Sigmoid colon (tissue), 7 donors: ENCODE measurements around the gene ZIC1. TPM values are rescaled to one million over a fixed set of nuclear protein-coding genes. Genes with fewer than 3 reads are reported as not detected.

ENCODE experiments used
- DNase-seq: peaks from one replicate; pipeline ENCODE4 v3.0.0-alpha.2; 2019
- H3K27ac ChIP-seq, 4 donors: fragments of 200-600 bp; sonication (generic); one replicate each; pipeline ENCODE4 v1.5.1; 2016 to 2019; ENCODE audit warnings: mild to moderate bottlenecking in 1 of 4
- H3K27me3 ChIP-seq, 3 donors: fragments of 200-600 bp; sonication (generic); one replicate each; pipeline ENCODE4 v1.5.1; 2019; ENCODE audit warnings: mild to moderate bottlenecking in 1 of 3
- H3K36me3 ChIP-seq, 4 donors: fragments of 200-600 bp; sonication (generic); one replicate each; pipeline ENCODE4 v1.5.1; 2016 to 2019
- H3K4me1 ChIP-seq, 4 donors: fragments of 200-600 bp; sonication (generic); one replicate each; pipeline ENCODE4 v1.5.1; 2017 to 2019
- H3K4me3 ChIP-seq, 4 donors: fragments of 200-600 bp; sonication (generic); one replicate each; pipeline ENCODE4 v1.5.1; 2017 to 2019; ENCODE audit warnings: mild to moderate bottlenecking in 2 of 4, moderate library complexity in 1 of 4
- H3K9me3 ChIP-seq, 4 donors: fragments of 200-600 bp in 3 of 4; sonication (generic) in 3 of 4; one replicate each; pipeline versions ENCODE4 v1.5.1 to v1.6.1; 2013 to 2019
- EP300 ChIP-seq, 4 donors: sonication (generic); formaldehyde crosslinking; IDR thresholded peaks; one replicate each; pipeline ENCODE4 v1.6.1; 2017; ENCODE audit warnings: antibody characterized with exemption in 4 of 4
- POLR2A ChIP-seq, 2 donors: fragments of 450-650 bp; IDR thresholded peaks; one replicate each; pipeline ENCODE4 v1.6.1; 2016; ENCODE audit warnings: antibody characterized with exemption in 2 of 2, mild to moderate bottlenecking in 2 of 2, moderate library complexity in 2 of 2
- POLR2AphosphoS5 ChIP-seq, 4 donors: sonication (generic); formaldehyde crosslinking; IDR thresholded peaks; one replicate each; pipeline ENCODE4 v1.6.1; 2017; ENCODE audit warnings: antibody characterized with exemption in 4 of 4
- WGBS, 2 donors: extraction: QIAGEN DNeasy Blood & Tissue Kit; methylation state at CpG; one replicate each; pipeline ENCODE4 v1.1.7; 2013; 5-methylcytosine and 5-hydroxymethylcytosine counted together
- intact Hi-C: fragments of 100-400 bp; cut with DNase I; formaldehyde crosslinking; loops from one replicate; pipeline ENCODE4 v1.15.1; 2023
- polyA plus RNA-seq, 3 donors: library from polyadenylated mRNA; stranded (reverse); fragments of 200-250 nt; gene quantifications; one replicate each; pipeline ENCODE4 v1.2.3, GENCODE V29; 2013
- total RNA-seq, 4 donors: library from RNA; depleted of rRNA; stranded (reverse); fragments of >200 nt; gene quantifications; one replicate each; pipeline ENCODE4 v1.1.0, GENCODE V29; 2016
- TF ChIP-seq, protein P1 (sequence below), 4 experiments: fragments of 450-650 bp in 3 of 4; fragments of 200-600 bp in 1 of 4; IDR thresholded peaks; one replicate each; pipeline ENCODE4 v1.5.1; 2016 to 2019; ENCODE audit warnings: antibody characterized with exemption in 4 of 4, mild to moderate bottlenecking in 3 of 4, moderate library complexity in 2 of 4
- donor health status: healthy with polysubstance abuse.
- donor health status: Bipolar disorder and iron deficiency.
- donor health status: healthy.

Gene ZIC1
- total and polyA plus RNA-seq, 7 donors: not detected

DNA sequence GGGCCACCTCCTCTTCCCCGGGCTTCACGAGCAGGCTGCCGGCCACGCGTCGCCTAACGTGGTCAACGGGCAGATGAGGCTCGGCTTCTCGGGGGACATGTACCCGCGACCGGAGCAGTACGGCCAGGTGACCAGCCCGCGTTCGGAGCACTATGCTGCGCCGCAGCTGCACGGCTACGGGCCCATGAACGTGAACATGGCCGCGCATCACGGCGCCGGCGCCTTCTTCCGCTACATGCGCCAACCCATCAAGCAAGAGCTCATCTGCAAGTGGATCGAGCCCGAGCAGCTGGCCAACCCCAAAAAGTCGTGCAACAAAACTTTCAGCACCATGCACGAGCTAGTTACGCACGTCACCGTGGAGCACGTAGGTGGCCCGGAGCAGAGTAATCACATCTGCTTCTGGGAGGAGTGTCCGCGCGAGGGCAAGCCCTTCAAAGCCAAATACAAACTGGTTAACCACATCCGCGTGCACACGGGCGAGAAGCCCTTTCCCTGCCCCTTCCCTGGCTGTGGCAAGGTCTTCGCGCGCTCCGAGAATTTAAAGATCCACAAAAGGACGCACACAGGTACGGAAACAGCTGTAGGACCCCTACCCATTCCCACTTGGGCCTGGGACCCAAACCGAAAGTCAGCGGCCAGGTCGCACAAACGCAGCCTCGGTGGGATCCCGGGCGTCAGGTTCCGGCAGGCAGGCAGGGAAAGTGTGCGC is 1.5 kb downstream of the ZIC1 start:
- Histone ChIP-seq H3K4me3 (peak overlapping the region in 3 of 4 donors; percentile 9 to 24 (median 13)), H3K4me1 (peaks cover 0 to 43% (median 40%) of the 10 kb centered on the region in 4 donors), H3K27me3 (peaks cover 78 to 100% (median 100%) of the 10 kb centered on the region in 3 donors), H3K9me3 (peaks cover 0 to 7% (median 3%) of the 10 kb centered on the region in 4 donors), H3K36me3 (no peaks in the 10 kb centered on the region), H3K27ac (no peak overlapping the region)
- intact Hi-C loops: loop anchor here (5.0 to 10.0 kb wide), 2 partner anchors 33 to 664 kb away; no protein-coding TSS in a partner anchor
- 4 to 11% methylated on average over 61 of the region's 61 CpGs for WGBS, 2 donors
- DNase-seq: no peak
- TF ChIP-seq POLR2A (IDR thresholded peaks at IDR 0.05) (no peak), POLR2AphosphoS5 (IDR thresholded peaks at IDR 0.05) (no peak), EP300 (IDR thresholded peaks at IDR 0.05) (no peak)
- TF ChIP-seq, protein P1, sequence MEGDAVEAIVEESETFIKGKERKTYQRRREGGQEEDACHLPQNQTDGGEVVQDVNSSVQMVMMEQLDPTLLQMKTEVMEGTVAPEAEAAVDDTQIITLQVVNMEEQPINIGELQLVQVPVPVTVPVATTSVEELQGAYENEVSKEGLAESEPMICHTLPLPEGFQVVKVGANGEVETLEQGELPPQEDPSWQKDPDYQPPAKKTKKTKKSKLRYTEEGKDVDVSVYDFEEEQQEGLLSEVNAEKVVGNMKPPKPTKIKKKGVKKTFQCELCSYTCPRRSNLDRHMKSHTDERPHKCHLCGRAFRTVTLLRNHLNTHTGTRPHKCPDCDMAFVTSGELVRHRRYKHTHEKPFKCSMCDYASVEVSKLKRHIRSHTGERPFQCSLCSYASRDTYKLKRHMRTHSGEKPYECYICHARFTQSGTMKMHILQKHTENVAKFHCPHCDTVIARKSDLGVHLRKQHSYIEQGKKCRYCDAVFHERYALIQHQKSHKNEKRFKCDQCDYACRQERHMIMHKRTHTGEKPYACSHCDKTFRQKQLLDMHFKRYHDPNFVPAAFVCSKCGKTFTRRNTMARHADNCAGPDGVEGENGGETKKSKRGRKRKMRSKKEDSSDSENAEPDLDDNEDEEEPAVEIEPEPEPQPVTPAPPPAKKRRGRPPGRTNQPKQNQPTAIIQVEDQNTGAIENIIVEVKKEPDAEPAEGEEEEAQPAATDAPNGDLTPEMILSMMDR (IDR thresholded peaks at IDR 0.05): no peak

DNA sequence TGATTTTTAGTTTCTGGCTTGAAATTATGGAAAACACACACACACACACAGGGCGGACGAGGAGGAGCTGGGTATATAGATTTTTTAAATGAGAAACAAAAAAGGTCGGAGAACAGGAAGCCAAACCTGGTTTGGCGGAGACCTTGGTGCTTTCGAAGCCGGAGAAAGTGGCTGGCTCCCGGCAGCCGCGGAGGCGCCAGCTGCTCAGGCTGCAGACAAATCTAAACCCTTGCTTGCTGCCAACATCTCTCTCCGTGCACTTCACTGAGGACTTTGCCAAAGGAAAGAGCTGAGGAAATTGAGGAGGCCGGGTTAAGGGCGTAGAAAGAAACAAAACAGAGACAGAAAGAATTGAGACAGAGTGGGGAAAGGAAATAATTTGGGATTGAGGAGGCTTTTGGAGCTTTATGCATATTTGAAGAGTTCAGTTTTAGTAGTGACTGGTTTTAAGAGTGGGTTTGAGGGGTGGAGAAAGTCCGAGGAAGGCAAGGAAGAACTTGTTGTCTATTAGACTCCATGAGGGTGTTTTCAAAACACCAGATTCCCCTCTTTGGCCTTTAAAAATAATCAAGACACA is 2.2 kb downstream of the ZIC1 start:
- Histone ChIP-seq H3K4me3 (peak overlapping the region in 2 of 4 donors; percentile 9 to 24), H3K27ac (no peak overlapping the region), H3K27me3 (peaks cover 75 to 100% (median 100%) of the 10 kb centered on the region in 3 donors), H3K9me3 (peaks cover 0 to 7% (median 3%) of the 10 kb centered on the region in 4 donors), H3K36me3 (no peaks in the 10 kb centered on the region), H3K4me1 (peaks cover 0 to 43% (median 40%) of the 10 kb centered on the region in 4 donors)
- TF ChIP-seq POLR2AphosphoS5 (IDR thresholded peaks at IDR 0.05) (peak in 2 of 4 donors; percentile 12 to 20), POLR2A (IDR thresholded peaks at IDR 0.05) (no peak), EP300 (IDR thresholded peaks at IDR 0.05) (no peak)
- TF ChIP-seq, protein P1 (IDR thresholded peaks at IDR 0.05): no peak
- intact Hi-C loops: loop anchor here (5.0 to 10.0 kb wide), 2 partner anchors 34 to 663 kb away; no protein-coding TSS in a partner anchor
- DNase-seq: no peak
- WGBS, 2 donors: 3 to 6% methylated on average over 14 of the region's 14 CpGs

DNA sequence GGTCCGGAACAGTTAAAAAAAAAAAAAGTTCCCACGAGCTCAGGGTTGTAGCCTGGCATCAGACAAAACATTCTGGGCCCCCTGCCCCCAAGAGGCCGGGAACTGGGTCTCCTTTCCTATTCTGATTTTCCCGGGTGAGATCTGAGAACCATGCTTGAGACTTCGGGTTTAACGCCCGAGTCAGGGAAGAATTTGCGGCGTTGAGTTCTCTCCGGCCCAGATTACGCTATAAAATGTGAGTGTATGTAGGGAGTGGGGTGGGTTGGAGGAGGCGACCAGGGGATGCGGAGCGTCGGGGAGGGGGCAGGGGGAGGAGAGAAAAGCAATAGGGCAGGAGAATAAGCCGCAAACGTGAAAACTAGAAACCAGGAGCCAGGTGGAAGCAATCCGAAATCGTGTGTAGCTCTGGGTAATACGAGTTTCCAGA is 2.7 kb downstream of the ZIC1 start:
- H3K36me3 ChIP-seq: no peaks in the 10 kb centered on the region
- peaks cover 77 to 100% (median 100%) of the 10 kb centered on the region in 3 donors for H3K27me3 ChIP-seq
- peaks cover 0 to 7% (median 3%) of the 10 kb centered on the region in 4 donors for H3K9me3 ChIP-seq
- WGBS, 2 donors: 8 to 13% methylated on average over 20 of the region's 20 CpGs
- intact Hi-C loops: loop anchor here (5.0 to 10.0 kb wide), 2 partner anchors 35 to 663 kb away; no protein-coding TSS in a partner anchor
- no peak for DNase-seq
- H3K27ac ChIP-seq: no peak overlapping the region
- TF ChIP-seq, protein P1 (IDR thresholded peaks at IDR 0.05): no peak
- TF ChIP-seq EP300 (IDR thresholded peaks at IDR 0.05) (no peak), POLR2A (IDR thresholded peaks at IDR 0.05) (no peak), POLR2AphosphoS5 (IDR thresholded peaks at IDR 0.05) (no peak)
- no peak overlapping the region for H3K4me3 ChIP-seq
- peaks cover 0 to 43% (median 40%) of the 10 kb centered on the region in 4 donors for H3K4me1 ChIP-seq

DNA sequence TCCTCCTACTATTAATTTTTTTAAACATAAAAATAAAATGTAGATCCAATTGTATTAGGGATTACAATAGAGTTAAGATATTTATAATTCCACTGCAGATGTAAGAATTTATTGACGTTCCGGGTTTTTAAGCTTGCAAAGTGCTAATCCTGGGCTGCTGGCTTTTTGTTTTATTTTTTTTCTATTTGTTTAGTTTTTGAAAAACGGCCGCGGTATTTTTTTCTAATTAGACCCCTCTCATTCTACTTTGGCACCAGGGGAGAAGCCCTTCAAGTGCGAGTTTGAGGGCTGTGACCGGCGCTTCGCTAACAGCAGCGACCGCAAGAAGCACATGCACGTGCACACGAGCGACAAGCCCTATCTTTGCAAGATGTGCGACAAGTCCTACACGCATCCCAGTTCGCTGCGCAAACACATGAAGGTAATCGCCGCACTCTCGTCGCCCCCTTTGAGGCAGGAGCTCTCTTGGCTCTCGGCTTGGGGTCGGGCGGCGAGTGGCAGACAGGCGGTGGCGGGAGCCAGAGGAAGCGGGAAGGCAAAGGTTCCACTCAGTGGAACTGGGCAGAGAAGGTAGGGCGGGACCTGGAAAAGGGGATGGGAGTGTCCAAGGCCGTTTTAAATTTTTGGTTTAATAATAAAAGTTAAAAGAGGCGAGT is 3.2 kb downstream of the ZIC1 start:
- H3K4me3 ChIP-seq: no peak overlapping the region
- DNase-seq: no peak
- WGBS, 2 donors: 8 to 21% methylated on average over 32 of the region's 32 CpGs

More for the DNA sequence above, 3.2 kb downstream of the ZIC1 start:
- Histone ChIP-seq H3K27ac (no peak overlapping the region), H3K4me1 (peaks cover 0 to 43% (median 36%) of the 10 kb centered on the region in 4 donors), H3K9me3 (peaks cover 0 to 7% (median 3%) of the 10 kb centered on the region in 4 donors), H3K36me3 (no peaks in the 10 kb centered on the region), H3K27me3 (peaks cover 74 to 100% (median 100%) of the 10 kb centered on the region in 3 donors)
- intact Hi-C loops: loop anchor here (5.0 to 10.0 kb wide), 2 partner anchors 35 to 662 kb away; no protein-coding TSS in a partner anchor
- TF ChIP-seq, protein P1 (IDR thresholded peaks at IDR 0.05): no peak
- TF ChIP-seq POLR2AphosphoS5 (IDR thresholded peaks at IDR 0.05) (no peak), POLR2A (IDR thresholded peaks at IDR 0.05) (no peak), EP300 (IDR thresholded peaks at IDR 0.05) (no peak)
